Nephron progenitor cell (in vitro differentiated cells): ENCODE results near the gene TMEM120B.

Experiments
- DNase-seq: peaks from one replicate; pipeline ENCODE4 v3.0.0; 2021
- H3K27ac Mint-ChIP-seq: 2 replicates; pipeline ENCODE4 v1.8.0; 2021; ENCODE audit warnings: mild to moderate bottlenecking, moderate library complexity, mixed read lengths
- H3K27me3 Mint-ChIP-seq: 2 replicates; pipeline ENCODE4 v1.8.0; 2021; ENCODE audit warnings: mild to moderate bottlenecking, low read depth, mixed read lengths; ENCODE audit not compliant: poor library complexity
- H3K36me3 Mint-ChIP-seq: 2 replicates; pipeline ENCODE4 v1.8.0; 2021; ENCODE audit warnings: low read depth, mixed read lengths
- H3K4me1 Mint-ChIP-seq: 2 replicates; pipeline ENCODE4 v1.8.0; 2021; ENCODE audit warnings: mixed read lengths
- H3K4me3 Mint-ChIP-seq: 2 replicates; pipeline ENCODE4 v1.8.0; 2021; ENCODE audit warnings: mild to moderate bottlenecking, moderate library complexity, mixed read lengths
- H3K9me3 Mint-ChIP-seq: 2 replicates; pipeline ENCODE4 v1.8.0; 2021; ENCODE audit warnings: mild to moderate bottlenecking, moderate library complexity, mixed read lengths
- TF ChIP-seq, protein P1 (sequence below): fragments of 200-600 bp; sonication (generic); IDR thresholded peaks from 2 replicates; pipeline ENCODE4 v1.5.0; 2021; ENCODE audit warnings: antibody characterized with exemption

Gene TMEM120B

GRCh38 chr12:121823101-121823726 lies 110.7 kb downstream of the TMEM120B start:
- Mint-ChIP-seq H3K27me3 (peaks cover 8% of the 10 kb centered on the region), H3K27ac (no peak overlapping the region), H3K4me1 (no peaks in the 10 kb centered on the region), H3K9me3 (no peaks in the 10 kb centered on the region), H3K4me3 (no peak overlapping the region), H3K36me3 (peaks cover 31% of the 10 kb centered on the region)
- TF ChIP-seq, protein P1, sequence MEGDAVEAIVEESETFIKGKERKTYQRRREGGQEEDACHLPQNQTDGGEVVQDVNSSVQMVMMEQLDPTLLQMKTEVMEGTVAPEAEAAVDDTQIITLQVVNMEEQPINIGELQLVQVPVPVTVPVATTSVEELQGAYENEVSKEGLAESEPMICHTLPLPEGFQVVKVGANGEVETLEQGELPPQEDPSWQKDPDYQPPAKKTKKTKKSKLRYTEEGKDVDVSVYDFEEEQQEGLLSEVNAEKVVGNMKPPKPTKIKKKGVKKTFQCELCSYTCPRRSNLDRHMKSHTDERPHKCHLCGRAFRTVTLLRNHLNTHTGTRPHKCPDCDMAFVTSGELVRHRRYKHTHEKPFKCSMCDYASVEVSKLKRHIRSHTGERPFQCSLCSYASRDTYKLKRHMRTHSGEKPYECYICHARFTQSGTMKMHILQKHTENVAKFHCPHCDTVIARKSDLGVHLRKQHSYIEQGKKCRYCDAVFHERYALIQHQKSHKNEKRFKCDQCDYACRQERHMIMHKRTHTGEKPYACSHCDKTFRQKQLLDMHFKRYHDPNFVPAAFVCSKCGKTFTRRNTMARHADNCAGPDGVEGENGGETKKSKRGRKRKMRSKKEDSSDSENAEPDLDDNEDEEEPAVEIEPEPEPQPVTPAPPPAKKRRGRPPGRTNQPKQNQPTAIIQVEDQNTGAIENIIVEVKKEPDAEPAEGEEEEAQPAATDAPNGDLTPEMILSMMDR = no peak
- peak; percentile 34 for DNase-seq

DNA sequence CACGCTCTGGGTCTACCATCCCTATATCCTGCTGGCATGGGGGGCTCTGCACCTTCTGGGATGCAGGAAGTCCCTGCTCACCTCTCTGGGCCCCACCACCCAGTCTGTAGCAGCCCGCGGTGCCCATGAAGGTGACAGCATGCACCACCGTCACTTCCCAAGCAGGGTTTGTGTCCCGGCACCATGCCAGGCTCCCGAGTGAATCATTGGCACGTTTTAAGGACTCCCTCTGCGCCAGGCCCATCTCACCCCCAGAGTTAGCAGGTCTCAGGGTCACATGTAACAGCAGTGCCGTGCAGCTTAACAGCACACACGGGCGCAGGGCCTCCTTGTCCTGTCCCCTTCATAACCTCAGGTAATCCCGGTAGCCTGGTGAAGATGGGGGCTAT lies 111.2 kb downstream of the TMEM120B start:
- no peaks in the 10 kb centered on the region for H3K9me3 Mint-ChIP-seq
- H3K4me1 Mint-ChIP-seq = no peaks in the 10 kb centered on the region
- H3K27ac Mint-ChIP-seq = no peak overlapping the region
- H3K4me3 Mint-ChIP-seq = no peak overlapping the region
- TF ChIP-seq, protein P1 = no peak
- no peak for DNase-seq
- peaks cover 8% of the 10 kb centered on the region for H3K27me3 Mint-ChIP-seq
- peaks cover 36% of the 10 kb centered on the region for H3K36me3 Mint-ChIP-seq

- TF ChIP-seq, protein P1 = no peak
Measured at GRCh38 chr12:121825041-121825523, 112.5 kb downstream of the TMEM120B start.

GRCh38 chr12:121826318-121827150 lies 114.0 kb downstream of the TMEM120B start:
- TF ChIP-seq, protein P1 = no peak
- no peaks in the 10 kb centered on the region for H3K9me3 Mint-ChIP-seq
- peaks cover 6% of the 10 kb centered on the region for H3K27me3 Mint-ChIP-seq
- no peak overlapping the region for H3K4me3 Mint-ChIP-seq
- H3K4me1 Mint-ChIP-seq = no peaks in the 10 kb centered on the region
- no peak for DNase-seq
- peak overlapping the region; percentile 93 for H3K27ac Mint-ChIP-seq
- peaks cover 44% of the 10 kb centered on the region for H3K36me3 Mint-ChIP-seq

More at GRCh38 chr12:121825041-121825523, 112.5 kb downstream of the TMEM120B start:
- peaks cover 40% of the 10 kb centered on the region for H3K36me3 Mint-ChIP-seq
- H3K9me3 Mint-ChIP-seq = no peaks in the 10 kb centered on the region
- DNase-seq = no peak
- no peak overlapping the region for H3K27ac Mint-ChIP-seq
- H3K4me3 Mint-ChIP-seq = no peak overlapping the region
- peaks cover 8% of the 10 kb centered on the region for H3K27me3 Mint-ChIP-seq
- H3K4me1 Mint-ChIP-seq = no peaks in the 10 kb centered on the region

DNA sequence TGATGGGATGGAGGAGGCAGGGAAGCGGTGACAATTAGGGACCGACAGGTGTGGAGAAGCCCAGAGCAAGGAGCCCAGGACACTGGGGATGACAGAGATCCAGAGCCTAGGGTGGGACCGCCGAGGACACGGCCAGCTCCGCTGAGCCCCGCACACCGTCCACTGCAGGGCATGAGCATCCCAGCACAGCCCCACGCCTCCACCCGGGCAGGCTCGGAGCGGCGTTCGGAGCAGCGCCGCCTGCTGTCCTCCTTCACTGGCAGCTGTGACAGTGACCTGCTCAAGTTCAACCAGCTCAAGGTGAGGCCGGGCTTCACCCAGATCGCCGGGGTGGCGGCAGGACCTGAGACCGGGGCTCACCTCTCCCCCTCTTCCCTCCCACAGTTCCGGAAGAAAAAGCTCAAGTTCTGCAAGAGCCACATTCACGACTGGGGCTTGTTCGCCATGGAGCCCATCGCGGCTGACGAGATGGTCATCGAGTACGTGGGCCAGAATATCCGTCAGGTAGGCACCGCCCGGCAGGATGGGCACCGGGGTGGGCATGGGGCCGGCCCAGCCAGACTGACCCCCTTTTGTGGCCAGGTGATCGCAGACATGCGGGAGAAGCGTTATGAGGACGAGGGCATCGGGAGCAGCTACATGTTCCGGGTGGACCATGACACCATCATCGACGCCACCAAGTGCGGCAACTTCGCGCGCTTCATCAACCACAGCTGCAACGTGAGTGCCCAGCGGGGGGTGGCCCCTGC lies 115.0 kb downstream of the TMEM120B start:
- no peaks in the 10 kb centered on the region for H3K4me1 Mint-ChIP-seq
- peaks cover 54% of the 10 kb centered on the region for H3K36me3 Mint-ChIP-seq
- TF ChIP-seq, protein P1 = no peak
- peaks cover 6% of the 10 kb centered on the region for H3K27me3 Mint-ChIP-seq
- H3K9me3 Mint-ChIP-seq = no peaks in the 10 kb centered on the region
- no peak overlapping the region for H3K27ac Mint-ChIP-seq
- no peak overlapping the region for H3K4me3 Mint-ChIP-seq
- no peak for DNase-seq
